RPMI8226 (cell line): ENCODE results near the gene INO80C.

Experiments
- DNase-seq: peaks from one replicate; pipeline ENCODE4 v3.0.0-alpha.2; 2015

The INO80C gene

DNA sequence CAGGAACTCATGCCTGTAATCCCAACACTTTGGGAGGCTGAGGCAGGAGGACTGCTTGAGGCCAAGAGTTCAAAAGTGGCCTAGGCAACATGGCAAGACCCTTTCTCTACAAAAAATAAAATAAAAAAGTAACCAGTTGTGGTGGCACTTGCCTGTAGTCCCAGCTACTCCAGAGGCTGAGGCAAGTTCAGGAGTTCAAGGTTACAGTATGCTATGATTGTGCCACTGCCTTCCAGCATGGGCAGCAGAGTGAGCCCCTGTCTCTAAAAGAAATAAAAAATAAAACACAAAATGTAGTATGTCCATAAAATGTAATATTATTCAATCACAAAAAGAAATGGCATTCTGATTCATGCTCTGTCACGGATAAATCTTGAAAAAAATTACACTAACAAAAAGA is 11.9 kb downstream of the INO80C start:
- DNase-seq, result no peak

DNA sequence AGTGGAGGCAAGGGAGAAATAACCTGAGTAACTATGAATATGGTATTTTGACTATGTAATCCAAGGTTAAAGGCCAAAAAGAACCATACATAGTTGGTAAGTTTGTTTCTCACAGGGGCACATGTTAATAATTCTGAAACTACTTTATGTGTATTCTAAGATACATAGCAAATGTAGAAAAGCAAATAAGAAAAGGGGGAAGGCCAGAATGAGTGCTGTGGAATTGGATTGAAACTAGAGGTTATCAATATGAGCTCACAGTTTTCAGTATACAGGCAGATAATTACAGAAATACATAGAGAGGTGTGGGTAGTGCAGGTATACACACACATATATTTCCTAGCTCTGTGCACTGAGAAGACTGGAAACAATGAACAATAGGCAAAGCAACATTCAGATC is 13.7 kb downstream of the INO80C start:
- DNase-seq, result no peak

DNA sequence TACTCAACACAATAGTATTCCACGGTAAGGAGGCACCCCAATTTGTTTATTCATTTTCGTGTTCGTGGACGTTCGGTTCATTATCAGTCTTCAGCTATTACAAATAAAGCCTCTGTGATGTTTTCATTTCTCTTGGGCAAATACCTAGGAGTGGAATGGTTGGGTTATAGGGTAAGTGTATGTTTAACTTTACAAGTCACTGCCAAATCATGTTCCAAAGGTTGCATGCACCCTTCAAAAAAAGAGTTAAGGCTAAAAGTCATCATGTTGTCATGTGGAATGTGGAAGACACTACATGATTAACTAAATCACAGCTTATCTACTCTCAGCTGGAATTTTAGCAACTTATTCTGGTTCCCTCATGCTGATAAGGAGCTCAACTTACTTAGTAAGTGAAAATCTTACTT is 15.8 kb downstream of the INO80C start:
- no peak for DNase-seq

- no peak for DNase-seq
Measured at GRCh38 chr18:35479911-35480586, 17.7 kb downstream of the INO80C start.

- no peak for DNase-seq
Measured at GRCh38 chr18:35478520-35479435, 19.0 kb downstream of the INO80C start.

- DNase-seq, result no peak
Measured at GRCh38 chr18:35477974-35478373, 19.8 kb downstream of the INO80C start.

GRCh38 chr18:35477497-35477896 is 20.3 kb downstream of the INO80C start:
- no peak for DNase-seq

DNA sequence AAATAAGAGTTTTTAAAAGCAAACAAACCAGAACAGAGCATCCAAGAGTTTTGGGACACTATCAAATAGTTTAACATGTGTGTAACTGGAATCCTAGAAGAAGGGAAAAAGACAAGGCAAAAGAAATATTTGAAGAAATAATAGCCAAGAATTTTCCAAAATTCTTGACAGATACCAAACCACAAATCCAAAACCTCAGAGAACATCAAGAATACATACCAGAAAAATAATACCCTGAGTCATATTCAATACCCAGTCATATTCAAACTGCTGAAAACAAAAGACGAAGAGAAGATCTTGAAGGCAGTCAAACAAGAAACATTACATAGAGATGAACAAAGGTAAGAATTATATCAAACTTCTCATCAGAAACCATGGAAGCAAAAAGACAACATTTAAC is 22.9 kb downstream of the INO80C start:
- DNase-seq, result no peak

- DNase-seq, result no peak
Measured at GRCh38 chr18:35473562-35473961, 24.2 kb downstream of the INO80C start.

GRCh38 chr18:35470435-35470834 is 27.3 kb downstream of the INO80C start:
- DNase-seq, result no peak

- no peak for DNase-seq
Measured at GRCh38 chr18:35469725-35470124, 28.0 kb downstream of the INO80C start.

- no peak for DNase-seq
Measured at GRCh38 chr18:35468711-35469110, 29.0 kb downstream of the INO80C start.

DNA sequence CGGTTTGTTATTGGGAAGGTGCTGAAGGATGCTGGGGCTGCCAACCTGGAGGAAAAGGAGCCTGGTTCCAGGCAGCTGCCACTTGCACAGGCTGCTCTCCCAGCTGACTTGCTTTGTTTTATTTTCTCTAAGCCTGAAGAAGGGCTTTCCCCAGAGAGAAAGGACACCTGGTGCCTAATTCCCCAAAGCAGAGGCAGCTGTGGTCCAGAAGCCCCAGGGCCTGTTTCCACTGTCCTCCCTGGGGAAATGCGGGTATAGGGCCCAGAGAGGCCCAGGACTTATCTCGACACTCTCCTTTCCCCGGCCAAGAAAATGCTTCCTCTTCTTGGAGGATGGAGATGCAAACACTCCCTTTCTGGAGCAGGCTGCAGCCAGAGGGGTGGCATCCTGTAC is 30.1 kb downstream of the INO80C start:
- no peak for DNase-seq

DNA sequence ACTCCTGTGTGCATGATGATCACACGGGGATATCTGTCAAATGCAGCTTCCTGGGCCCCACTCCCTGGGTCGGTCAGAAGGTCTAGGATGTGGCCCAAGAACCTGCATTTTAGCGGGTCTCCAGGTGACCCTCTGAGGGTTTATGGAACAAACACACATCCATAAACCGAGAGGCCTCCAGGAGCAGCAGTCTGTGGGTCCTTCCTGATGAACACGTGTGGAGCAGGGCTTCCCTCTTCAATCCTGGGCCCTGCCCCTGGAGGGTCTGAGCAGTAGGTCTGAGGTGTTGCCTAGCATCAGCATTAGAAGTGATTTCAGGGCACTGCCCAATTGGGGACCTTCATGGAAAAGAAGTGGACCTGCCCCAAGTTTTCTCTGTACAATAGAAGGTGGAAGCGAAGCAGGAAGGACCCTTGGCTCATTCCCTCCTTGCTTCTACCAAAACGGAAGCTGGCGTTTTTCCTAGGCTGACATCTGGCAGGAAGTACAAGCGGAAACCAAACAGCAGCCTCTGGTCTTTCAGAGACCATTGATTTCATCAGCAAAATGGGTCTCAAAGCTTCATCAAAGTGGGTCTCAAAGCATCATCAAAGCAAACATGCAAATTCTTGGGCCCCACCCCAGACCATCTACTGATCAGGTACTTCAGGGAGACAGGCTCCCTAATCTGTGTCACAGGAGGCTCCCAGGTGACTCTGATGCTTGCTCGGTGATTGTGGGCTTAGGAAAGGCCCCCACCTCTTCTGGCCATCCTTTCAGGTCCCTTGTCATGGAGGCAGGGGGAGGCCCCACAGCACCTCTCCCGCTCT is 30.7 kb downstream of the INO80C start:
- DNase-seq, result no peak

DNA sequence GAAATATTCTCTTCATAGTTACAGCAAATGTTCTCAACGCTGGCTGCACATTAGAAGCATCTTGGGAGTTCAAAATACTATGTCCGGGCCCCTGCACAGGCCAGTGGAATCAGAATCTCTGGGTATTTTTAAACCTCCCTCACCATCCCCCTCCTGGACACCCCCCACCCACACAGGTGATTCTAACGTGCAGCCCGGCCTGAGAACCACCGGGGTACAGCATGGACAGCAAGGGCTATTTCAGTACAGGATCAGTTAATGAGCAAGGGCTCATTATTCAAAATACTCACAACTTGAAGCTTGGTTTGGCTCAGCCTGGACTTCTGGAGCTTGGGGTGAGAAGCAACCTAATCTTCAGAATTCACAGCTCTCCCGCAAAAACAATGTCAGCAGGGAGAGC is 31.4 kb downstream of the INO80C start:
- DNase-seq, result no peak

DNA sequence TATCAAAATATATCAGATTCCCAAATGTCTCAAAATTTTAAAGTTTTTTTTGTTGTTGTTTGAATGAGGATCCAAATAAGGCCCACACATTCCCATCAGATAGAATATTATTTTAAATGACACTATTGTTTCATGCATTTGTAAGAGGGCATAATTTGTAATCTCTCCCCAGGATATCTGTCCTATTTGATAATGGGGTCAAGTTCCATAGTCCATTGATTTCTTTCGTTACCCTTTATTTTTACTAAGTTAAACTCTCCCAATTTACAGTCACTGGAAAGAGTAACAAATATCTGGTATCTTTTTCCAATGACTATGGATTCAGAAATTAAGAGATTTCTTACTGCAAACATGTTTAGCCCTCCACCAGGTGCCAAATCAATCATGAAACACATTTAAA is 32.4 kb downstream of the INO80C start:
- no peak for DNase-seq

DNA sequence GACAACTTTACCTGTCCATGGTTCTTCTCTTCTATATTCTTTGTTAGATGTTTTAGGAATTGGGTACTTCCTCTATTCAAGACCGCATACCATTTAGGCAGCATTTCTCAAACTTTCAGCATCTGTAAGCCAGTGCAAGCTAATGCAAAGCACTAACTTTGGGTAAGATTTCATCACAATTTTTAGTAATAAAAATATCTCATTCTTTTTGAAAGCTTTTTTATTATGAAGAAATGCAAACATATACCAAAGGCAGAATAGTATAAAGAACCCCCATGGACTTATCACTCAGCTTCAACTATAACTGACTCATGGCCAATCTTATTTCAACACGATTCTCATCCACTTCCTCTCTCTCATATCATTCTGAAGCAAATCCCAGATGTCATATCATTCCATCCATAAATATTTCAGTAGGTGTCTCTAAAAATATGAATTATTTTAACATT is 32.9 kb downstream of the INO80C start:
- no peak for DNase-seq

GRCh38 chr18:35463827-35464226 is 33.9 kb downstream of the INO80C start:
- DNase-seq, result no peak

GRCh38 chr18:35463050-35463449 is 34.7 kb downstream of the INO80C start:
- no peak for DNase-seq

DNA sequence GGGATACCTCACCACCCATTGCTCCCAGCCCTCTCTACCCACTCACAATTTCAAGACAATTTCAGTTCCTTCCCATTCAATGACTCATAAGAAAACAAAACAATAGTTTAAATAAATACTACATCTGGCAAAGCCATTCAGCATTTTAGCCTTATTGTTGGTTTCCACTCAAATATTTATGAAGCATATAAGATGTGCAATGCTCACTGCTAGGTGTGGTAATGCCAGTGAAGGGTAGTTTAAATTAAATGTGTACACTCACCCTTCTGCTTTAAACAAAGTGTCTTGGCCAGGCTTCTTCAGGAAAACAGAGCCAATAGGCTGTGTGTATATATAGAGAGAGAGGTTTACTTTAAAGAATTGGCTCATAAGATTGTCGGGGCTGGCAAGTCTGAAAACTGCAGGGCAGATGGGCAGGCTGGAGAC is 37.0 kb downstream of the INO80C start:
- DNase-seq, result no peak

GRCh38 chr18:35459997-35460396 is 37.8 kb downstream of the INO80C start:
- DNase-seq, result no peak

- no peak for DNase-seq
Measured at GRCh38 chr18:35458677-35459441, 38.9 kb downstream of the INO80C start.

DNA sequence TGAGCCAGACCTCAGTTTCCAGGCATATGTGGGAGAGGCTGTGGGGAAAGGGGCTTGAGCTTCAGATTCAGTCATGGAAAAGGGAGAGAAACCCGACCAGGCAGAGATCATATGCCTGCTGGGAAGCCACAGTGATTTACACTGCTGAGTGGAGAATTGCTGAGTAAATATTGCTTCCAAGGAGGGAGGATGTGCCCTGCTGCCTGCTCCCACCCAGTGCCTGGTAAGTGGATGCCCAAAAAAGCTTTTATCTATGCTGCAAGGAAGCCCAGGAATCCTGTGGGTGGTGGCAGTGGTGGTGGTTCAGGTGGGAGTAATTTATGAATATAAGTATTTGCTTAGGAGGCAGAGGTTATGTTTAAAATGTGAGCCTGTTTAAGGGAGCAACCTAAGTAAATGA is 39.5 kb downstream of the INO80C start:
- no peak for DNase-seq
